GM19193 (cell line): ENCODE results near the gene NPR2.

Experiments
- POLR2A ChIP-seq: IDR thresholded peaks from 4 replicates; pipeline ENCODE4 v1.6.1; 2011; ENCODE audit not compliant: insufficient read depth, insufficient read length; ENCODE audit errors: extremely low read depth

Gene NPR2

DNA sequence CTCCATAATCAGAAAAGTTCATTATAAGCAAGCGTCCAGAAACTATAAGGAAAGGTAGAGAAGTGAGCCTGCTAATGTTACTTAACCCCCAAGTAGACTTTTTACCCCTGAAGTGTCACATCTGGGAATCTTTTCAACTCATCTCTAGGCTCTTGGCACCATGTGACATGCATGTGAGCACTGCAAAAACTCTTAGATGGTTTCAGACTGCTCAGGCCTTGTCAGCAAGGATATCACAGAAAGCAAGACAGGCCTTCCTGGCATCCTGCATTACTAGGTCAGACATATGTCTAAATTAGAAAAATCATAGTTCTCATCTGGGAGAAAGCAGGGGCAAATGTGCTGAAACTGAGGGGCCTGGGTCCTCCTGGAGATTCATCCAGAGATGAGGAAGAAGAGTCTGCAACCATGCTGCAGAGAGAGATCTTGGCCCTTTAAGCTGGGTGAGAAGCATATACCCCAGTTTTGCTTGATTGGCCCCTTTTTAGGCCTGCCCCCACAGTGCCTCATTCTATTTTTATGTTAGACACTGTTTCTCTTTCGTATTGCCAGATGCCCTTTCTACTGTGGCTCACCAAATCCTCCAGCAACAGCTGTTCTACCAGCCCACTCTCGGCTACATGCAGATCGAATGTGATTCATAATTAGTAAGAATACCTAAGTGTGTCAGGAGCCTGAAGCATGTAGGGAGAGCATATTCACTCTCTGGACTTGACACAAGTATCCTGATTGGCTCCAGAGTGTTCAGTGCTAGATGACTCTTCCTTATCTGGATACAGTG, 56.6 kb downstream of the NPR2 start:
- no peak for TF ChIP-seq POLR2A

DNA sequence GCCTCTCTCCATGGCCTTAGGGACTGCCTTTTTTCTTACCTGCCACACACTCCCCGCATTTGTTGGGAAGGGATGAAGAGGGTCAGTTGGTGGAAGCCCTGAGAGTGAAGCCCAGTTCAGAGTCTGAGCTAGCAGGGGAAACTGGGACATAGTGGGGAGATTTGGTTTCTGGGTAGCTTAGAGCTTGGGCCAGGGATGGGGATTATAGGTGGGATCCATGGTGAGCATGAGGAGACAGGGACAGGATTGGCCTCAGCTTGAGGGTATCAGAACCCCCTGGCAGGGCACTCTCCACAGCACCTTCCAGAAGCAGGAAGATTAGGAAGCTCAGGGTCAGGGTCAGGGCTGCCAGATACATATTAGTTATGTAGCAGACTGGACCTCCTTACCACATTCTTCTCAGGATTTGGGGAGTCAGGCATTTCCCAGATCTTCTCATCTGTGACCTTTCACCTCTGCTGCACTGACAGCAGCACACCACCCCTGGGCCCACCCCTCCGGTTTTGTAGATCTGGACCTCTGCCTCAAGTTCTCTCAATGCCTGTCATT, 61.0 kb downstream of the NPR2 start:
- TF ChIP-seq POLR2A = no peak

DNA sequence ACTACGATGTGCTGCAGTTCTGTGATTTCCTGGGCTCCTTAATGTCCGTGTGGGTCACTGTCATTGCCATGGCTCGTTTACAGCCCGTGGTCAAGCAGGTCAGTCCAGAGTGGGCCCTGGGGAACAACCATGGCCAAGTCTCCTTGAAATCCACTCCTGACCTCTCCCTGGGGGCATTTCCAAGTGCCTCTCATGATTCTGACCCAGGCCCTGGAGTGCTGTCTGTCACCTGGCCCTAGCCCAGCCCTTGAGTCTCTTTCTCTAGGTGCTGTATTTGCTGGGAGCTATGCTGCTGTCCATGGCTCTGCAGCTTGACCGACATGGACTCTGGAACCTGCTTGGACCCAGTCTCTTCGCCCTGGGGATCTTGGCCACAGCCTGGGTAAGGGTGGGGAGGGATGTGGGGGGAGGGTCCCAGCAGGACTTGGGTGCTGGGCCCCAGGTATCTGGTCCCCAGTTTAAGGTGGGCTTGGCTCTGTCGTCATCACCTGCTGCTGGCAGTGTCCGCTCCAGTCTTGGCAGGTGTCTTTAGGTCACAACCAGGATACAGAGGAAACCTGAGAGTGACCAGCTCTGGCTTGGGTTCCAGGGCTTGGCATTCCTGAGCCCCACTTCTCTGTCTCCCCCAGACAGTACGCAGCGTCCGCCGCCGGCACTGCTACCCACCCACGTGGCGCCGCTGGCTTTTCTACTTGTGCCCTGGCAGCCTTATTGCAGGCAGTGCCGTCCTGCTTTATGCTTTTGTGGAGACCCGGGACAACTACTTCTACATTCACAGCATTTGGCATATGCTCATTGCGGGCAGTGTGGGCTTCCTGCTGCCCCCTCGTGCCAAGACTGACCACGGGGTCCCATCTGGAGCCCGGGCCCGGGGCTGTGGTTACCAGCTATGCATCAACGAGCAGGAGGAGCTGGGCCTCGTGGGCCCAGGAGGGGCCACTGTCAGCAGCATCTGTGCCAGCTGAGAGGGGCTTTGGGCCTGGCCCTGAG, 61.8 kb downstream of the NPR2 start:
- no peak for TF ChIP-seq POLR2A

DNA sequence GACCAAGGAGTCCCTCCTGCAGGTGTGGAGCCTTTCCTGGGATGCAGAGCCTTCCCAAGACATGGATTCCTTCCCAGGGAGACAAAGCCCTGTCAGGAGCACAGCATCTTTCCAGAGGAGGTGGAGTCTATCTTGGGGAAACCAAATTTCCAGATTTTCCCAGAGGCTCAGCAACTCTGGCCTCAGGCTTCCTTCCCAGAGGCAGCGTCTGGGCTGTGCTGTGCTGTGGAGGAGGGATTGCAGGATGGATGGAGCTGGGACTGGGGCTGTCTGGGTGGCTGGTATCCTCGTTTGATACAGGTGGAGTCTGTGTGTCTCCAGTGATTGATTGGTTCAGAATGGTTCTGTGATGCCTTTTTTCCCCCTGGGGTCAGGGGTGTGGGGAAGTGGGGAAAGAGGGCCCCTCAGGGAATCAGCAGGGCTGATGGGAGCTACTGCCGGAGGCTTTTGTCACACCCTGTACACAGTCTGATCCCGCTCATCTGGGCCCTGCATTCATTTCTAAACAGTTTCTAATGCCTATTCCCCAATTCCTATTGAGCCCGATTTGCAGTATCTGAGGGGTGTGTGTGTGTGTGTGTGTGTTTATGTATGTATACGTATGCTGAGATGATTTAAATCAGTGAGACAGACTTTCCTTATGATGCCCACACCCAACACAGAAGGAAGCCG, 62.8 kb downstream of the NPR2 start:
- TF ChIP-seq POLR2A = no peak

DNA sequence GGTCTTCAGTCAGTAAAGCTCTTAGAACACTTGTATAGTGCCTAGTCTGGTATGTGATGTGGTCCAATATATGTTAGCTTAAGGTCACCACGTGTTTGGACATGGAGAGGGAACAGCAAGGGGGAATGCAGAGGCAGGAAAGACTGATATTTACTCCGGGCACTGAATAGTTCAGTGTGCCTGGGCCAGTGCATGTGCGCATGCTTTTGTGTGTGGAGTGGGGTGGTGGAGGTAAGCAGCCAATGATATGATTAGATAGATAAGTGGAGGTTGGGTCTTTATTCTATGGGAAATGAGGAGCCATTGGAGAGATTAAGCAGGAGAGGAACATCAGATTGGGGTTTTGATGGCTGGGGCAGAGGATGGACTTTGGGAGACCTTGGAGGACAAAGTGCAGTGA, 64.8 kb downstream of the NPR2 start:
- no peak for TF ChIP-seq POLR2A

DNA sequence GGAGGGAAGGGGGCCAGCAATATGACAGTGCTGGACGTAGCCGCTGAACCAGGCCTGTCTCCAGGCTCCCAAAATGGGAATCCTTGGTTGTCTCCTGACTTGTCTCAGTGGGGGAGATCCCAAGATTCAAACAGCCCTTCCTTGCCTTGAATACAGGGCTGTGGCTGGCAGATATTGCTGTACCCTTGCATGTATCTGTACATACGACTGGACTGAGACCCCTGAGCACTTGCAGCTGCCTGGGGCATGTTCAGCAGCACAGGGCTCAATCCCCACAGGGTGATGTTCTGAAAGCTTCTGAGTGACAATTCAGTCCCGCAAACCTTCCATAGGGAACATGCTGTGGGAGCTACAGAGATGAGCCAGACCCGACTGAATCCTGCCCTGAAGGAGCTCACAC, 65.5 kb downstream of the NPR2 start:
- TF ChIP-seq POLR2A = no peak

DNA sequence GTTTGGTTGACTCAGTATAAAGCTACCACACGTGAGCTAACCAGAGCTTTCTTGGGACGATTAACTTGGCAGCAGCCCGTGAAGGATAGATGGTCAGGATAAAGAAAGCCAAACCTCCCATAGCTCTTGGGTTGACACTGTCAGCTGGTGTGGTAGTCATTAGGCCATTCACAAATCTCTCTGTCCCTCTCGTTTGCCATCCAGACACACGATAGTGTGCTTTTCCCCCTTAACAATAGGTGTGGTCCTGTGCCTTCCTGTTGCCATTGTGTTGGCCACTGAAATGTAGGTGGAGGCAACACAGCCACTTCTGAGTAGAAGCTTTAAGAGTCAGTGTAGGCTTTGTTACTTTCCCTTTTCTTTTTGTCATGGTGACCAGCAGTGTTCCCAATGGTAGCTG, 67.1 kb downstream of the NPR2 start:
- TF ChIP-seq POLR2A = no peak
